HCT116 (cell line): Measurements from ENCODE around the gene ZEB2.

Experiments used
- CTCF ChIP-seq, 3 experiments: fragments of 200-600 bp in 1 of 3; sonication (generic) in 1 of 3; IDR thresholded peaks in 2 of 3; conservative IDR thresholded peaks in 1 of 3; 2 replicates each; pipeline ENCODE4 v1.5.1; 2012 to 2017; ENCODE audit warnings: low read depth in 2 of 3, low read length in 2 of 3, antibody characterized with exemption in 1 of 3, borderline replicate concordance in 1 of 3, control low read depth in 1 of 3, mild to moderate bottlenecking in 1 of 3, mixed read lengths in 1 of 3, mixed run types in 1 of 3, moderate library complexity in 1 of 3; ENCODE audit not compliant: insufficient read depth in 1 of 3
- EGR1 ChIP-seq: IDR thresholded peaks from 2 replicates; pipeline ENCODE4 v1.6.1; 2012; ENCODE audit warnings: low read depth
- FOSL1 ChIP-seq: IDR thresholded peaks from 2 replicates; pipeline ENCODE4 v1.6.1; 2012; ENCODE audit warnings: low read depth
- POLR2A ChIP-seq: IDR thresholded peaks from 2 replicates; pipeline ENCODE4 v1.7.0; 2011; ENCODE audit warnings: borderline replicate concordance; ENCODE audit not compliant: insufficient read depth, insufficient read length; ENCODE audit errors: extremely low read depth
- RAD21 ChIP-seq: IDR thresholded peaks from 2 replicates; pipeline ENCODE4 v1.6.1; 2012; ENCODE audit warnings: low read depth, mild to moderate bottlenecking
- SIN3A ChIP-seq: IDR thresholded peaks from 2 replicates; pipeline ENCODE4 v1.6.1; 2012; ENCODE audit warnings: low read depth
- TF ChIP-seq, protein P1 (sequence below): IDR thresholded peaks from 2 replicates; pipeline ENCODE4 v1.6.1; 2012
- TF ChIP-seq, protein P2 (sequence below): IDR thresholded peaks from 2 replicates; pipeline ENCODE4 v1.6.1; 2012; ENCODE audit warnings: low read depth

GRCh38 chr2:144513388-144514101 lies 6.4 kb downstream of the ZEB2 start:
- TF ChIP-seq CTCF (IDR thresholded peaks at IDR 0.05 in 2 of 3, conservative IDR thresholded peaks at IDR 0.05 in 1 of 3; ENCODE audit: borderline replicate concordance in 1 of 3, insufficient read depth in 1 of 3, low read depth in 2 of 3, low read length in 2 of 3), result no peak
- TF ChIP-seq EGR1, result no peak
- no peak for TF ChIP-seq POLR2A
- TF ChIP-seq, protein P1, sequence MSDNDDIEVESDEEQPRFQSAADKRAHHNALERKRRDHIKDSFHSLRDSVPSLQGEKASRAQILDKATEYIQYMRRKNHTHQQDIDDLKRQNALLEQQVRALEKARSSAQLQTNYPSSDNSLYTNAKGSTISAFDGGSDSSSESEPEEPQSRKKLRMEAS, result no peak
- TF ChIP-seq, protein P2, sequence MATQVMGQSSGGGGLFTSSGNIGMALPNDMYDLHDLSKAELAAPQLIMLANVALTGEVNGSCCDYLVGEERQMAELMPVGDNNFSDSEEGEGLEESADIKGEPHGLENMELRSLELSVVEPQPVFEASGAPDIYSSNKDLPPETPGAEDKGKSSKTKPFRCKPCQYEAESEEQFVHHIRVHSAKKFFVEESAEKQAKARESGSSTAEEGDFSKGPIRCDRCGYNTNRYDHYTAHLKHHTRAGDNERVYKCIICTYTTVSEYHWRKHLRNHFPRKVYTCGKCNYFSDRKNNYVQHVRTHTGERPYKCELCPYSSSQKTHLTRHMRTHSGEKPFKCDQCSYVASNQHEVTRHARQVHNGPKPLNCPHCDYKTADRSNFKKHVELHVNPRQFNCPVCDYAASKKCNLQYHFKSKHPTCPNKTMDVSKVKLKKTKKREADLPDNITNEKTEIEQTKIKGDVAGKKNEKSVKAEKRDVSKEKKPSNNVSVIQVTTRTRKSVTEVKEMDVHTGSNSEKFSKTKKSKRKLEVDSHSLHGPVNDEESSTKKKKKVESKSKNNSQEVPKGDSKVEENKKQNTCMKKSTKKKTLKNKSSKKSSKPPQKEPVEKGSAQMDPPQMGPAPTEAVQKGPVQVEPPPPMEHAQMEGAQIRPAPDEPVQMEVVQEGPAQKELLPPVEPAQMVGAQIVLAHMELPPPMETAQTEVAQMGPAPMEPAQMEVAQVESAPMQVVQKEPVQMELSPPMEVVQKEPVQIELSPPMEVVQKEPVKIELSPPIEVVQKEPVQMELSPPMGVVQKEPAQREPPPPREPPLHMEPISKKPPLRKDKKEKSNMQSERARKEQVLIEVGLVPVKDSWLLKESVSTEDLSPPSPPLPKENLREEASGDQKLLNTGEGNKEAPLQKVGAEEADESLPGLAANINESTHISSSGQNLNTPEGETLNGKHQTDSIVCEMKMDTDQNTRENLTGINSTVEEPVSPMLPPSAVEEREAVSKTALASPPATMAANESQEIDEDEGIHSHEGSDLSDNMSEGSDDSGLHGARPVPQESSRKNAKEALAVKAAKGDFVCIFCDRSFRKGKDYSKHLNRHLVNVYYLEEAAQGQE, result no peak
- no peak for TF ChIP-seq SIN3A
- TF ChIP-seq FOSL1, result no peak
- TF ChIP-seq RAD21, result no peak
